Body of pancreas (tissue), 4 donors: ENCODE results near the gene SMPD4.

ENCODE experiments used
- POLR2A ChIP-seq, 3 donors: fragments of 450-650 bp; IDR thresholded peaks; one replicate each; pipeline ENCODE4 v1.6.1; 2016; ENCODE audit warnings: antibody characterized with exemption in 3 of 3, mild to moderate bottlenecking in 2 of 3
- TF ChIP-seq, protein P1 (sequence below), 7 experiments: fragments of 450-650 bp in 4 of 7; fragments of 200-600 bp in 3 of 7; sonication (generic) in 3 of 7; IDR thresholded peaks; one replicate each; pipeline ENCODE4 v1.5.1; 2016 to 2019; ENCODE audit warnings: antibody characterized with exemption in 7 of 7

DNA sequence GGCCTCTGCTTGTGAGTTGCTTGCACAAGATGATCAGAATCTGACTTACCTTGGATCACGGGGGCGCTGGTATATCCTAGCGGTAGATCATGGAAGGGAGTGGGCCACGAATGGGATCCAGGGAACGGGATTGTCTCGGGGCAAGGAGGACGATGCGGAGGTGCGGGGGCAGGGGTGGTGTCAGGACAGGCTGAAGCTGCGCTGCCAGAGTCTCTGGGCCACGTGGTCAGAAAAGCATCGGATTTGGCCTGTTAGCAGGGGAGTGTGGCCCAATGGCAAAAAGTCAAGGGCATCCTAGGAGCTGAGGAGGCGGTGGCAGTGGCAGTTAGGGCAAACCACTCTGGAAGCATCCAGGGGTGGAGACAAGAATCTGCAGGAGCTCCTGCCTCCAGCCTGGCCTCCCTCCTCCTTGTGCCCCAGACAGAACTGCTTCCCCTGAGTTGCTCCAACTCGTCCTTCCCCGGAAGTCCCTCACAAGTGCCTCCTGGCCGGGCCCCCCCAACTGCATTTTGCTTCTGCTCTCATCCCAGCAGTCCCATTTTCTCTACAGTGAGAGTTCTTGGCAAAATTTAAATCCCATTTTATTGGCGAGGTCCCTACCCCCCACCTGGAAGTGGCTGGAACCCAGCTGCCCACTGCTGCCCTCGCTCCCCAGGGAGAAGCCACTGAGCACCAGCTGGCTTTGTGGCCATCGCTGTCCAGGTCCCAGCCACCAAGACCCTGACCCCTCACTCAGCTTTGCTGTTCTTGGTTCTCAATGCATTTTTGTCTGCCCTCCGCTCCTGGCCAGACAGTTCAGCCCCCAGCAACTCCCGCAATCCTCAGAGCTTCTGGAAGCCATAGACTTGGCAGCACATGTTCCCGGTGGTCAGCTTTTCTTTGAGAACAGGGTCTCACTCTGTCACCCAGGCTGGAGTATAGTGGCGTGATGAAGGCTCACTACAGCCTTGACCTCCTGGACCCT, 30.9 kb downstream of the SMPD4 start:
- TF ChIP-seq, protein P1, sequence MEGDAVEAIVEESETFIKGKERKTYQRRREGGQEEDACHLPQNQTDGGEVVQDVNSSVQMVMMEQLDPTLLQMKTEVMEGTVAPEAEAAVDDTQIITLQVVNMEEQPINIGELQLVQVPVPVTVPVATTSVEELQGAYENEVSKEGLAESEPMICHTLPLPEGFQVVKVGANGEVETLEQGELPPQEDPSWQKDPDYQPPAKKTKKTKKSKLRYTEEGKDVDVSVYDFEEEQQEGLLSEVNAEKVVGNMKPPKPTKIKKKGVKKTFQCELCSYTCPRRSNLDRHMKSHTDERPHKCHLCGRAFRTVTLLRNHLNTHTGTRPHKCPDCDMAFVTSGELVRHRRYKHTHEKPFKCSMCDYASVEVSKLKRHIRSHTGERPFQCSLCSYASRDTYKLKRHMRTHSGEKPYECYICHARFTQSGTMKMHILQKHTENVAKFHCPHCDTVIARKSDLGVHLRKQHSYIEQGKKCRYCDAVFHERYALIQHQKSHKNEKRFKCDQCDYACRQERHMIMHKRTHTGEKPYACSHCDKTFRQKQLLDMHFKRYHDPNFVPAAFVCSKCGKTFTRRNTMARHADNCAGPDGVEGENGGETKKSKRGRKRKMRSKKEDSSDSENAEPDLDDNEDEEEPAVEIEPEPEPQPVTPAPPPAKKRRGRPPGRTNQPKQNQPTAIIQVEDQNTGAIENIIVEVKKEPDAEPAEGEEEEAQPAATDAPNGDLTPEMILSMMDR (IDR thresholded peaks at IDR 0.05) = no peak
- no peak for TF ChIP-seq POLR2A (IDR thresholded peaks at IDR 0.05)
